Heart left ventricle (tissue), 16 donors: ENCODE results near the gene LRP1B. TPM values are rescaled to one million over a fixed set of nuclear protein-coding genes. Genes with fewer than 3 reads are reported as not detected.

Experiments used
- ATAC-seq, 4 donors: fragments of 200-7000 bp; cut with Tn5 transposase; one replicate each; pipeline ENCODE4 v1.9.1; 2020 to 2022; ENCODE audit warnings: moderate library complexity in 4 of 4, mild to moderate bottlenecking in 3 of 4, moderate number of reproducible peaks in 1 of 4
- DNase-seq, 5 donors: peaks; one replicate each; pipeline ENCODE4 v3.0.0-alpha.2; 2020
- H3K27ac ChIP-seq, 12 donors: fragments of 200-600 bp; sonication (generic) in 4 of 12; one replicate each; pipeline versions ENCODE4 v1.5.0 to v1.8.0; 2016 to 2022; ENCODE audit warnings: mild to moderate bottlenecking in 2 of 12
- H3K27me3 ChIP-seq, 9 donors: fragments of 200-600 bp; sonication (generic) in 2 of 9; one replicate each; pipeline versions ENCODE4 v1.5.1 to v1.8.0; 2016 to 2022; ENCODE audit warnings: mild to moderate bottlenecking in 3 of 9
- H3K36me3 ChIP-seq, 9 donors: fragments of 200-600 bp; sonication (generic) in 2 of 9; one replicate each; pipeline versions ENCODE4 v1.5.0 to v1.8.0; 2018 to 2022; ENCODE audit warnings: mild to moderate bottlenecking in 2 of 9
- H3K4me1 ChIP-seq, 12 donors: fragments of 200-600 bp; sonication (generic) in 4 of 12; one replicate each; pipeline versions ENCODE4 v1.5.0 to v1.8.0; 2016 to 2022; ENCODE audit warnings: mild to moderate bottlenecking in 3 of 12
- H3K4me3 ChIP-seq, 12 donors: fragments of 200-600 bp; sonication (generic) in 4 of 12; one replicate each; pipeline versions ENCODE4 v1.5.0 to v1.8.0; 2017 to 2022; ENCODE audit warnings: mild to moderate bottlenecking in 9 of 12, moderate library complexity in 4 of 12
- H3K9me3 ChIP-seq, 12 donors: fragments of 200-600 bp; sonication (generic) in 4 of 12; one replicate each; pipeline versions ENCODE4 v1.5.0 to v1.8.0; 2016 to 2022; ENCODE audit warnings: mild to moderate bottlenecking in 1 of 12
- CTCF ChIP-seq, 12 donors: fragments of 200-600 bp; sonication (generic) in 4 of 12; IDR thresholded peaks; one replicate each; pipeline versions ENCODE4 v1.5.0 to v1.8.0; 2018 to 2022; ENCODE audit warnings: antibody characterized with exemption in 12 of 12, mild to moderate bottlenecking in 5 of 12
- POLR2A ChIP-seq, 2 donors: fragments of 450-650 bp; IDR thresholded peaks; one replicate each; pipeline ENCODE4 v1.6.1; 2017; ENCODE audit warnings: antibody characterized with exemption in 2 of 2, mild to moderate bottlenecking in 2 of 2, moderate library complexity in 2 of 2
- WGBS, 4 donors: extraction: QIAGEN DNeasy Blood & Tissue Kit in 2 of 4; methylation state at CpG; one replicate each; pipeline versions ENCODE4 v1.1.5 to v1.1.7; 2013 to 2018; 5-methylcytosine and 5-hydroxymethylcytosine counted together
- intact Hi-C, 10 donors: fragments of 100-400 bp; cut with DNase I; formaldehyde crosslinking; loops; one replicate each; pipeline versions ENCODE4 v1.11.1 to v1.14.2; 2022
- polyA plus RNA-seq, 2 donors: library from polyadenylated mRNA; stranded (reverse); fragments of 200-250 nt; gene quantifications; one replicate each; pipeline ENCODE4 v1.2.3, GENCODE V29; 2013
- total RNA-seq, 9 donors: library from RNA; depleted of rRNA in 2 of 9; stranded (reverse); fragments of >200 nt in 2 of 9; fragmentation: NEBNext Ultra II Directional in 3 of 9; extraction: Animal tissue kit (Norgen Biotek cat#: 25700) in 3 of 9; gene quantifications; one replicate each; pipeline versions ENCODE4 v1.1.0 to v1.2.4, GENCODE V29; 2016 to 2023
- donor health status: ischemic (EF 13 %, LVEDD 7.1; RV severe dilation, severe dysfunction).
- donor health status: healthy with polysubstance abuse.
- donor health status: DM: no; HTN: yes; CAD: no.
- donor health status: DM: no; HTN: no; CAD: no.
- donor health status: ischemic (EF 25% LVEDD 6.9; RV normal size, moderate dysfunction).
- donor health status: ischemic (EF 25% LVEDD 5.7; RV mildly dilated, moderate dysfunction).
- donor health status: healthy.
- donor health status: DM: yes; HTN: yes; CAD: no.
- donor health status: ischemic (EF 35%, LVEDD 5.7; RV mildly dilated, moderate dysfunction).
- donor health status: nonischemic (EF 11% LVEDD 7.7; RV severe dilation, severe dysfunction).
- donor health status: DM: yes; HTN: yes; CAD: no.
- donor health status: PGD.
- donor health status: ischemic (EF 29% LVEDD 5.4; RV normal size, mild dysfunction).
- donor health status: nonischemic (EF 23%, LVEDD 6.1; RV moderate dilation, normal function).

LRP1B gene
- total and polyA plus RNA-seq, 11 donors, result 0.01 to 0.19 (median 0.11) TPM; not detected in 2

- Histone ChIP-seq H3K4me1 (no peaks in the 10 kb centered on the region), H3K27me3 (no peaks in the 10 kb centered on the region), H3K9me3 (peaks cover 0 to 3% (median 0%) of the 10 kb centered on the region in 12 donors), H3K27ac (no peak overlapping the region), H3K36me3 (no peaks in the 10 kb centered on the region), H3K4me3 (no peak overlapping the region)
- ATAC-seq (no peak), DNase-seq (no peak)
- 27 to 76% (median 39%) methylated on average over 1 of the region's 1 CpG for WGBS, 4 donors
- intact Hi-C loops, result no loop called here
- no peak for TF ChIP-seq POLR2A (IDR thresholded peaks at IDR 0.05)
- TF ChIP-seq CTCF (IDR thresholded peaks at IDR 0.05), result no peak
Observed at GRCh38 chr2:140604096-140604495, 1526.7 kb downstream of the LRP1B start.

GRCh38 chr2:140603416-140603815, 1527.4 kb downstream of the LRP1B start:
- no peaks in the 10 kb centered on the region for H3K36me3 ChIP-seq
- WGBS, 4 donors, result 64 to 72% (median 68%) methylated on average over 4 of the region's 4 CpGs

GRCh38 chr2:140601801-140602200, 1529.0 kb downstream of the LRP1B start:
- ATAC-seq, result no peak
- no peaks in the 10 kb centered on the region for H3K27me3 ChIP-seq
- no peak for DNase-seq
- H3K36me3 ChIP-seq, result no peaks in the 10 kb centered on the region
- no peaks in the 10 kb centered on the region for H3K4me1 ChIP-seq
- intact Hi-C loops, result no loop called here
- H3K27ac ChIP-seq, result no peak overlapping the region
- 62 to 77% (median 66%) methylated on average over 3 of the region's 3 CpGs for WGBS, 4 donors
- TF ChIP-seq CTCF (IDR thresholded peaks at IDR 0.05) (no peak), POLR2A (IDR thresholded peaks at IDR 0.05) (no peak)
- H3K9me3 ChIP-seq, result peaks cover 0 to 3% (median 0%) of the 10 kb centered on the region in 12 donors
- H3K4me3 ChIP-seq, result no peak overlapping the region

More at GRCh38 chr2:140603416-140603815, 1527.4 kb downstream of the LRP1B start:
- H3K27me3 ChIP-seq, result no peaks in the 10 kb centered on the region
- H3K4me3 ChIP-seq, result no peak overlapping the region
- H3K9me3 ChIP-seq, result peaks cover 0 to 3% (median 0%) of the 10 kb centered on the region in 12 donors
- TF ChIP-seq POLR2A (IDR thresholded peaks at IDR 0.05), result no peak
- TF ChIP-seq CTCF (IDR thresholded peaks at IDR 0.05), result no peak
- no peak overlapping the region for H3K27ac ChIP-seq
- ATAC-seq, result no peak
- H3K4me1 ChIP-seq, result no peaks in the 10 kb centered on the region
- no peak for DNase-seq
- intact Hi-C loops, result no loop called here

GRCh38 chr2:140601342-140601741, 1529.5 kb downstream of the LRP1B start:
- TF ChIP-seq POLR2A (IDR thresholded peaks at IDR 0.05) (no peak), CTCF (IDR thresholded peaks at IDR 0.05) (no peak)
- 18 to 33% (median 25%) methylated on average over 1 of the region's 1 CpG for WGBS, 4 donors
- H3K36me3 ChIP-seq, result no peaks in the 10 kb centered on the region
- no peak overlapping the region for H3K27ac ChIP-seq
- peaks cover 0 to 3% (median 0%) of the 10 kb centered on the region in 12 donors for H3K9me3 ChIP-seq
- no peaks in the 10 kb centered on the region for H3K4me1 ChIP-seq
- H3K4me3 ChIP-seq, result no peak overlapping the region
- no peaks in the 10 kb centered on the region for H3K27me3 ChIP-seq
- ATAC-seq (no peak), DNase-seq (no peak)
- intact Hi-C loops, result no loop called here
